ENCODE data around the gene TCEA2. TPM values are rescaled to one million over a fixed set of nuclear protein-coding genes. Genes with fewer than 3 reads are reported as not detected.

Gene TCEA2
- total and polyA plus RNA-seq, 2 of the 13 experiments (the other 11 are each of a cell fraction or from before 2014, with no cell fraction given), result 28.1 to 33.7 TPM

GRCh38 chr20:64067005-64067632, 4.1 kb downstream of the TCEA2 start (continued):
- TF ChIP-seq KIAA2018 (CRISPR knock-in tag; IDR thresholded peaks at IDR 0.05; ENCODE audit: borderline replicate concordance) (no peak), HNRNPK (IDR thresholded peaks at IDR 0.05; ENCODE audit: low read depth, low read length, poor library complexity, severe bottlenecking) (no peak), ZNF121 (CRISPR knock-in tag; IDR thresholded peaks at IDR 0.05) (no peak), ARNTL (CRISPR knock-in tag; IDR thresholded peaks at IDR 0.05) (no peak), SMARCE1 (IDR thresholded peaks at IDR 0.05; ENCODE audit: borderline replicate concordance) (no peak), SRSF1 (optimal IDR thresholded peaks at IDR 0.05; ENCODE audit: low read depth, low read length) (no peak), ZNF33B (CRISPR knock-in tag; IDR thresholded peaks at IDR 0.05) (no peak), TFE3 (CRISPR knock-in tag; IDR thresholded peaks at IDR 0.05) (no peak), REL (CRISPR knock-in tag; conservative IDR thresholded peaks at IDR 0.05) (no peak), ZNF292 (CRISPR knock-in tag; IDR thresholded peaks at IDR 0.05; ENCODE audit: borderline replicate concordance, low read depth) (no peak), ZNF737 (CRISPR knock-in tag; IDR thresholded peaks at IDR 0.05; ENCODE audit: borderline replicate concordance) (0 out of 2 replicates have a peak, but pooled peaks have one; percentile 26), POLR2G (IDR thresholded peaks at IDR 0.05; ENCODE audit: low read depth, low read length) (no peak), ARID5B (CRISPR knock-in tag; IDR thresholded peaks at IDR 0.05) (no peak), ZNF10 (CRISPR knock-in tag; IDR thresholded peaks at IDR 0.05; ENCODE audit: borderline replicate concordance, low read depth) (no peak), POLR2AphosphoS2 (IDR thresholded peaks at IDR 0.05; ENCODE audit: low read depth, low read length) (no peak)
